GM21737 (cell line): ENCODE measurements around the gene CEP85.
"Not testable (repeated sequence)": the region's sequence is repeated elsewhere in the genome, so short reads cannot be mapped to it uniquely, and the experiment has no call there.

Source experiments
- ATAC-seq: cut with Tn5 transposase; IDR thresholded peaks from one replicate; pipeline ENCODE4 v1.9.1; 2021; ENCODE audit warnings: mild to moderate bottlenecking, moderate library complexity; ENCODE audit not compliant: unreplicated experiment

Gene CEP85

GRCh38 chr1:26289158-26290059, 55.4 kb downstream of the CEP85 start:
- ATAC-seq: no peak

GRCh38 chr1:26290122-26290881, 56.3 kb downstream of the CEP85 start:
- ATAC-seq: no peak

GRCh38 chr1:26290882-26291261, 56.9 kb downstream of the CEP85 start:
- ATAC-seq: no peak

DNA sequence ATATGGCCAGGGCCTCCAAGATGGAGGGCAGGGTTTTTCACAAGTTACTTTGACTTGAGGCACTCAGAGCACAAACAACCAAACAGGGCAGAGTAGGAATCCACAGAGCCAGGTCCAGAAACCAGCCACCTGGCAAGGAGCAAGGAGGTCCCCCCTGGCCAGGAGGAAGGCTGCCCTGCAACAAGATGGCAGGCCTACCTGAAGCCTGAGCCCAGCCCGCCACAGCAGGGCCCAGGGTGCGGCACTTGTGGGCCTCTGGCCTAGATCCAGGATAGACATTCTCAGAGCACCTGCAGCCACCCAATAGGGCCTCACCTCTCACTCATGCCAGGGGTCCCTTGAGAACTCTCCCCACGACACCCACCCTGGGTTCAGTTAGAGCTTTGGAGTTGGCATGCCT, 57.4 kb downstream of the CEP85 start:
- ATAC-seq: no peak

GRCh38 chr1:26291939-26292338, 57.9 kb downstream of the CEP85 start:
- ATAC-seq: no peak

GRCh38 chr1:26292735-26293134, 58.7 kb downstream of the CEP85 start:
- ATAC-seq: not testable (repeated sequence)

DNA sequence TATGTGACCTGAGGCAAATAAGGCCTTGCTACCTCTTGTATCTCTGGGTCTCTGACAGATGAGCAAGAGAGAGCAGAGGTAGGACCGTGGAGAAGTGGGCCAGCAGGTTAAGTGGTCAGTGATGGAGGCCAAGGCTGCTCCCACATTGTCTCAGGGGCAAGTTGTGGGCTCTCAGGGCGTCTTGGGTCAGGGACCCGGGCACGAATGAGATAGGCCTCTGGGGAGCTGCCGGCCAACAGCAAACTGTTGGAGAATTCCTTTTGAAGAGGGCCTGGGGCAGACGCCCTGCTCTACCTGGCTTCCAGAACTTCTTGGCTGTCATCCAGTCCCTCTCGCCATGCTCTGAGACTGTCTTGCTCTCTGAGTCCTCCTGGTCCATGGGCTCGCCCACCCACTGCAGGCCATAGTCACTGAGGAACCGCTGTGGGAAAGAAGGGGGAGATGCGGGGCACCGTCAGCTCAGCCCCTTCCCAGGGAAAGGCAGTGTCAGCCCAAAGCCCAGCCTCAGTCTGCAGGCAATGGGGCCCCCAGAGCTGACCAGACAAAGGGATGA, 60.0 kb downstream of the CEP85 start:
- no peak for ATAC-seq

GRCh38 chr1:26295194-26296138, 61.5 kb downstream of the CEP85 start:
- no peak for ATAC-seq

GRCh38 chr1:26296340-26297056, 62.5 kb downstream of the CEP85 start:
- ATAC-seq: no peak

GRCh38 chr1:26297057-26297790, 63.2 kb downstream of the CEP85 start:
- no peak for ATAC-seq

DNA sequence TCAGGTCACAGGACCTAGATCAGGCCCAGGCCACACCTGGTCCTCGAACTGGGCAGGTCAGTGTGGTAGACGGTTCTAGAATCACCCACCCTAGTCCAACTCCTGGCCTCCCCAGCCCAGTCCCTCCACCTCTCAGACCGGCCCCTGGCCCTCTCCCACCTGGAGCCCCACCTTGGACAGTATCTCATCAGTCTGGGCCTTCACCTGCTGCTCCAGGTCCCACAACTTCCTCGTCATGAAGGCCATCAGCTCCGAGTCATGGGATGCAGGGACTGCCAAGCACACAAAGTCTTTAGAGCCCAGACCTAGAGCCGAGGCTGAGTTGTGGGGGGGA, 63.8 kb downstream of the CEP85 start:
- ATAC-seq: no peak

DNA sequence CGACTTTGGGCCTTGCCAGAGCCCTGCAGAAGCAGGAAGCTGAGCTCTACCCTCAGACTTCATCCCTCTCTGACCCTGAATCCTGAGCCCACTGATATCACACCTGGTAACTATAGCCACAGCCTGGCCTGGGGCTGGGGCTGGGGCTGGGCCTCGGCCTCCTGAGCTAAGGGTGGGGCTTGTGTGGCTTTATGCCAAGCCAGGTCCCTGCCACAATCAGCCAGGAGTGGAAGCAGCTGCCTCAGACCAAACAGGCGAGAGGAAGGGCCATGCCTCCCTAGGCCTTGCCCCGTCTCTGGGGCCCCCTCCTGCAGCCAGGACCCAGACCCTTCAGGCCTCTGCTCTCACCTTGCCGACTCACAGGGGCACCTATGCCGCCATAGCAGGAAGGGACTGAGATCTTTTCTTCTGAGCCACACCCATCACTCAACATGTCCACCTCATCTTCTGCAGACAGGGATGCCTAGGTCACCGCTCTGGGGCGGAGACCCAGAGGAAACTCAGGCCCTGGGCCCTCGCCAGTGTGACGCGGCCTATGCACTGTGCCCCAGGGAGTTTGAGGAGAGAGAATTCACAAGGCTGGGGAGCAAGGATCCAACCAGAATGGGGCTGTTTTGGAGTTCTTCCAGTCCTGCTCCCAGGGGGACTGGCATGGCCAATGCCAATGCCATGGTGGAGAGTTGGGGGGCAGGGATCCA, 66.7 kb downstream of the CEP85 start:
- ATAC-seq: no peak

DNA sequence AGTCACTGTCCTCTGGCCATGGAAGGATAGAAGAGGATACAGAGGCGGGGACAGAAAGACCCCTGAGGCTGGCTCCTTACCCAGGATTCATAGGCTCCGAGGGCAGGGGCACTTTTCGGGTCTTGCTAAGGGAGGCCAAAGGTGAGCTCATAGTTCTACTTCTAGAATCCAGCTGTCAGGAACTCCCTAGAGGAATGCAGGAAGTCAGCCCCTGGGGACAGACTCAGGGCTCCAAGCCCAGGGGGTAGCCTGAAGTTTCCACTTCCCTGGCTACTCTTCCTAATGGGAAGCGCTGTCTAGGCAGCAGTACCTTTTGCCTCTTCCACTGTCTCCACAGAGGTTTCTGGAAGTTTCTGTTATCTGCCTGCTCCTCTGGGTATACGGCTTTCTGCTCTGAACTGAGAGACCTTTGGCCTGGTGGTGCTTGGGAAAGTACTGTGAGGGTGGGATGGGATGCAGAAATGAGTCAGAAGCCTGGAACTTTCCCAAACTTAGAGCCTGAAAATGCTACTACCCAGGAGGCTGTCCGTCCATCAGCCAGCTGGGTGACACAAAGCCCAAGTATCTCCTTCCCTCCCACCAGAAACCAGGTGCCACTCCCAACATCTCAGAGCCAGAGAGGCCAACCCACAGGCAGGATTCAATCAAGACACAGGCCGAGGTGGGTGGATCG, 68.9 kb downstream of the CEP85 start:
- no peak for ATAC-seq

DNA sequence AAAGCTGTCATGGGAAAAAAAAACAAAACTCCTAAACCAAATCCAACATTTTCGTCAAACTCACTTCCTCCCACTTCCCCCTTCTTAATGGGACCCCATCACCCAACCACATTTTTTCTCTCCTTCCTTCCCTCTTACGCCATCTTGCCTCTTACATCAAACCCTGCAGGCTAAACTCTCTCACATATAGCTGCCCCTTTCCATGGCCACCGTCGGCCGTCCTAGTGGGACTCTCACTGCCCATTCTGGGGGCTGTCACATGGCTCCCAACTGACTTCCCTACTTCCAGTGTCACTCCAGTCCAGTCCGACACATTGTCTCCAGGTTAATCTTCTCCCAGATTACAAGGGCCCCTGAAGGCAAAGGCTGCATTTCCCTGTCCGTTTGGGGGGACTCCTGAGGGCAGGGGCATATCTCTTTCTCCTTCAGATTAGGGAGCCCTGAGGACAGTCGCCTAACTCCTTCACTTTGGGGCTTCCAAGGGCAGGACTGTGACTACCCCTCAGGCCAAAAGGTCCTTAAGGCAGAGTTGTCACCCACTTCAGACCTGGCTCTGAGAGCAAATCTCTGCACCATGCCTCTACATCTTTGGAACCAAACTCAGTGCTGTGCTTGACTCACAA, 71.8 kb downstream of the CEP85 start:
- no peak for ATAC-seq

DNA sequence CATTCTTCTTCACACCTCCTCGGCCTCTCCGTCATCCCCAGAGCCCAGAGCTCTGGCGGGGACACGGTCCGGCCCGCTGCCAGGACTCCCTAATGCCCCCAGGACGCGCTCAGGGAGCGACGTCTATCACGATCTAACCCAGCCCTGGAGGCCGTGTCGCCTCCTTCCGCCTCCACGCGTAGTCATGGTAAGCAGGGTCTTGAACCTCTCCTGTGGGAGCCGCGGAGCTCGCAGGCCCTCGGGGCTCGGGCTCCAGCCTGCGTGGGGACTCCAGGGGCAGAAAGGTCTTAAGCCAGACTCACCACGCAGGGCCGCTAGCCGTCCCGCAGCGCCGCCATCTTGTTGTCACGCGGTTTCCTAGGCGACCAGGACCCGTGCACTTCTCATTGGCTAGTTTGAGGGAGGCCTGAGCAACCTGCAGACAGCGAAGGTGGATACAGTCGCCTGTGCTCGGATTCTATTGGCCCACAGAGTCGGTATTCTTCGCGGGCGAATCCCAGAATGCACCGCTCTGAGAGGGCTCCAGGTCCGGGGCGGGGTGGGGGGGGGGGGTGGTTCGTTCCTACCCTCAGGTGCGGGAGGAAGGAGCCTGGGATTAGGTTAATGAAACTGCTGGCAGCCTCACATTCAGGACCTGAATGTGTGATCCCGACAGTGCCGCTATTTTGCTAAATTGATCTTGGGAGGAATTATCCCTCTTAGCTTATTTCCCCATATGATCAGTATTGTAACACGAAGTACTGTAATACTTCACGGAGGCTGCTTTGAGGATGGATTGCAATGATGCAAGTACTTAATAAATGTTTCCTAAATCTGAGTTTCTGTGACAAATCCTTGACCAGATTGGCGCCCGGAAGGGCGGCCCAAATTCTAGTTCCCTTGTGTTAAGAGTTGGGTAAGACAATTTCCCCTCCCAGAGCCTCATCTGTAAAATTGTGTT, 72.6 kb downstream of the CEP85 start, which contains the start of gene UBXN11:
Gene UBXN11, minus strand, starts transcription at position 347 of the 940 bp plus-strand sequence. CDS start 3,753 bp downstream, outside the sequence.
- ATAC-seq: peak; percentile 90

DNA sequence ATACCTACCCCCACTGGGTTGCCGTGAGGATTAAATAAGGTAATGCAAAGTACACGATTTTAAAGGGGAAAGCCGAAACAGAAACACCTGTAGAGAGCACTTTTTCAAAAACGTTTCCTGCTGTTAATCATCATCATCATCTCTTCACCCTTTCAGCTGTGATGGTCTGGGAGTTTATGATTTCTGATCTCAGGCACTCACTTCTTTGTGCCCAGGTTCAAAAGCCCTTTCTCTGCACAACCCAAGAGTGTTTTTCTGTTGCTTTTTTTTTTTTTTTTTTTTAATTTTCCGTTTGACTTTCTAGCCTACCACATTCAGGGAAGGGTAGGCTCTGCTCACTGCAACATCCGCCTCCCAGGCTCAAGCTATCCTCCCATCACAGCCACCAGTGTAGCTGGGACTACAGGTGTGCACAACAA, 73.4 kb downstream of the CEP85 start:
- ATAC-seq: no peak
